Right kidney (tissue), 1 donor: ENCODE measurements around the gene MEP1B.

ENCODE experiments used
- DNase-seq: peaks from one replicate; pipeline ENCODE4 v3.0.0-alpha.2; 2016

MEP1B gene

DNA sequence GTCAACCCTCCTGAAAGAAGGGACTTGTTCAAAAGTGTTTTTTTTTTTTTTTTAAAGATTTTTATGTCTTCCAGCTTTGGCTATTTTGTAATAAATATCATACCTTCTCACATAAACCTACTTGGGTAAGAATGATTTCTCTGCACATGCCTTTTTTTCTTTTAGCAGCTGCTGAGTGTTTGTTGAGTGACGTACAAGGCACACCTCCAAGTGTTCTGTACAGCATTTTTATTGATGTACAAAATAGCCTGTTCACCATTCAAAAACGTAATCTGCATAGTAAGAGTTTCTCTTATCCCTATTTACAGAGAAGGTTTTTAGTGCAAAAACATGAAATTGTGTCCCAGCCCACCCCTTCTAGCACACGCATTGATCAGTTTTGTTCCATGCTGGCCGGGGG lies 77.6 kb downstream of the MEP1B start:
- DNase-seq = no peak
